ENCODE results near the gene ZNF554. TPM values are rescaled to one million over a fixed set of nuclear protein-coding genes. Genes with fewer than 3 reads are reported as not detected.

ZNF554 gene
- total RNA-seq, 2 donors from 2014 or later = 8.4 to 9.2 TPM

GRCh38 chr19:2797280-2797679 lies 22.4 kb upstream of the ZNF554 start:
- no peak for DNase-seq
- TF ChIP-seq, protein P1, sequence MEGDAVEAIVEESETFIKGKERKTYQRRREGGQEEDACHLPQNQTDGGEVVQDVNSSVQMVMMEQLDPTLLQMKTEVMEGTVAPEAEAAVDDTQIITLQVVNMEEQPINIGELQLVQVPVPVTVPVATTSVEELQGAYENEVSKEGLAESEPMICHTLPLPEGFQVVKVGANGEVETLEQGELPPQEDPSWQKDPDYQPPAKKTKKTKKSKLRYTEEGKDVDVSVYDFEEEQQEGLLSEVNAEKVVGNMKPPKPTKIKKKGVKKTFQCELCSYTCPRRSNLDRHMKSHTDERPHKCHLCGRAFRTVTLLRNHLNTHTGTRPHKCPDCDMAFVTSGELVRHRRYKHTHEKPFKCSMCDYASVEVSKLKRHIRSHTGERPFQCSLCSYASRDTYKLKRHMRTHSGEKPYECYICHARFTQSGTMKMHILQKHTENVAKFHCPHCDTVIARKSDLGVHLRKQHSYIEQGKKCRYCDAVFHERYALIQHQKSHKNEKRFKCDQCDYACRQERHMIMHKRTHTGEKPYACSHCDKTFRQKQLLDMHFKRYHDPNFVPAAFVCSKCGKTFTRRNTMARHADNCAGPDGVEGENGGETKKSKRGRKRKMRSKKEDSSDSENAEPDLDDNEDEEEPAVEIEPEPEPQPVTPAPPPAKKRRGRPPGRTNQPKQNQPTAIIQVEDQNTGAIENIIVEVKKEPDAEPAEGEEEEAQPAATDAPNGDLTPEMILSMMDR (conservative IDR thresholded peaks at IDR 0.05) = no peak
- H3K27ac Mint-ChIP-seq = no peak overlapping the region
- Histone ChIP-seq H3K27me3 (ENCODE audit: control insufficient read depth, insufficient read depth, low read length, poor library complexity, severe bottlenecking) (no peaks in the 10 kb centered on the region), H3K4me1 (ENCODE audit: control insufficient read depth, insufficient read depth, low read length) (peaks cover 2% of the 10 kb centered on the region), H3K9me3 (ENCODE audit: control insufficient read depth, low read length) (no peaks in the 10 kb centered on the region), H3K27ac (ENCODE audit: low read depth, low read length) (no peak overlapping the region), H3K4me3 (ENCODE audit: low read length) (no peak overlapping the region), H3K9ac (ENCODE audit: extremely low read depth, low read length, poor library complexity, severe bottlenecking) (no peak overlapping the region), H3K36me3 (ENCODE audit: control insufficient read depth, insufficient read depth, low read length) (peaks cover 76% of the 10 kb centered on the region)
- H3K9me3 Mint-ChIP-seq = no peaks in the 10 kb centered on the region
- H3K27me3 Mint-ChIP-seq (ENCODE audit: insufficient read depth) = no peaks in the 10 kb centered on the region
- no peaks in the 10 kb centered on the region for H3K4me1 Mint-ChIP-seq
- peaks cover 79% of the 10 kb centered on the region for H3K36me3 Mint-ChIP-seq (ENCODE audit: low read depth)
- 96 to 97% methylated on average over 15 of the region's 15 CpGs for WGBS, 2 experiments (ENCODE audit: insufficient coverage in 1 of 2, insufficient read length in 1 of 2)
- no peak overlapping the region for H3K4me3 Mint-ChIP-seq

DNA sequence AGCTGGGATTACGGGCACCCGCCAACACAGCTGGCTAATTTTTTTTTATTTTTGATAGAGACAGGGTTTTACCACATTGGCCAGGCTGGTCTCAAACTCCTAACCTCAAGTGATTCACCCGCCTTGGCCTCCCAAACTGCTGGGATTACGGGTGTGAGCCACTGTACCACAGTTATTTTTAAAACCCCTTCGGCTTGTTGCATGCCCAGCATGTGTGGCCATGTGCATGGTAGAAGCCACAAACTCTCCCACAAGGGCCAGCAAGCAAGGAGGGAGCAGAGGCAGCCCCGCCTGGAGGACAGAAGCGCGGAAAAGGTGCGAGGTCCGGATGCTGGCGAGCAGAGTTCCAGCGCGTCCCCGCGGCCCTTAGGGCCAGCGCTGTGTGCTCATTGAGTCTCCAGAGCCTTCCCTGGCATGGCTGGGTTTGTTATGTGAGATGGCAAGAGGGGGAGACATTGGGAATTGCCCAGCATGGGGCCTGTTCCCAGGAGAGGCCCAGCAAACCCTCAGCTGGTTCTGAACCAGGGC lies 21.4 kb upstream of the ZNF554 start:
- TF ChIP-seq, protein P1 (conservative IDR thresholded peaks at IDR 0.05) = no peak
- Histone ChIP-seq H3K27ac (ENCODE audit: low read depth, low read length) (no peak overlapping the region), H3K9ac (ENCODE audit: extremely low read depth, low read length, poor library complexity, severe bottlenecking) (no peak overlapping the region), H3K4me1 (ENCODE audit: control insufficient read depth, insufficient read depth, low read length) (peaks cover 2% of the 10 kb centered on the region), H3K9me3 (ENCODE audit: control insufficient read depth, low read length) (no peaks in the 10 kb centered on the region), H3K4me3 (ENCODE audit: low read length) (no peak overlapping the region), H3K36me3 (ENCODE audit: control insufficient read depth, insufficient read depth, low read length) (peaks cover 71% of the 10 kb centered on the region), H3K27me3 (ENCODE audit: control insufficient read depth, insufficient read depth, low read length, poor library complexity, severe bottlenecking) (no peaks in the 10 kb centered on the region)
- Mint-ChIP-seq H3K4me3 (no peak overlapping the region), H3K9me3 (no peaks in the 10 kb centered on the region), H3K27ac (no peak overlapping the region), H3K36me3 (ENCODE audit: low read depth) (peaks cover 81% of the 10 kb centered on the region), H3K4me1 (no peaks in the 10 kb centered on the region), H3K27me3 (ENCODE audit: insufficient read depth) (no peaks in the 10 kb centered on the region)
- no peak for DNase-seq
- WGBS, 2 experiments (ENCODE audit: insufficient coverage in 1 of 2, insufficient read length in 1 of 2) = 95 to 100% methylated on average over 14 to 16 of the region's 16 CpGs

DNA sequence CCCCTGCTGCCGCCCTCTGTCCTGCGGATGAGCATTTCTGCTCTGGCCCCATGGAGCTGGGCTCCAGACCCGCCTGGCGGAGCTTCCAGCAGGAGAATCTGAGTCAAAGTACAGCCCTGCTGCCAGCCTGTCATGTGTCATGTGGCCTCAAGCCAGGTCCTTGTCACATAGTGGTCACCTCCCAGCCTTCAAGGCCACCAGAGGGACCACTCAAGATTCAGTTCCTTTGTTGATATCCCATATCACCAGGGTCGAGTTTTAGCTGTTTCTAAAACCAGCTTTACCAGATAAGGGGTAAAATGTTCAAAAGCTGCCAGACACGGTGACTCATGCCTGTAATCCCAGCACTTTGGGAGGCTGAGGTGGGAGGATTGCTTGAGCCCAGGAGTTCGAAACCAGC lies 20.9 kb upstream of the ZNF554 start:
- no peaks in the 10 kb centered on the region for H3K4me1 Mint-ChIP-seq
- no peak overlapping the region for H3K4me3 ChIP-seq (ENCODE audit: low read length)
- H3K27me3 Mint-ChIP-seq (ENCODE audit: insufficient read depth) = no peaks in the 10 kb centered on the region
- peaks cover 71% of the 10 kb centered on the region for H3K36me3 ChIP-seq (ENCODE audit: control insufficient read depth, insufficient read depth, low read length)
- 82 to 96% methylated on average over 7 of the region's 7 CpGs for WGBS, 2 experiments (ENCODE audit: insufficient coverage in 1 of 2, insufficient read length in 1 of 2)
- no peaks in the 10 kb centered on the region for H3K27me3 ChIP-seq (ENCODE audit: control insufficient read depth, insufficient read depth, low read length, poor library complexity, severe bottlenecking)
- no peaks in the 10 kb centered on the region for H3K9me3 ChIP-seq (ENCODE audit: control insufficient read depth, low read length)
- no peak for DNase-seq
- H3K27ac Mint-ChIP-seq = no peak overlapping the region
- H3K9me3 Mint-ChIP-seq = no peaks in the 10 kb centered on the region
- no peak overlapping the region for H3K4me3 Mint-ChIP-seq
- TF ChIP-seq, protein P1 (conservative IDR thresholded peaks at IDR 0.05) = no peak
- H3K9ac ChIP-seq (ENCODE audit: extremely low read depth, low read length, poor library complexity, severe bottlenecking) = no peak overlapping the region
- no peak overlapping the region for H3K27ac ChIP-seq (ENCODE audit: low read depth, low read length)
- H3K36me3 Mint-ChIP-seq (ENCODE audit: low read depth) = peaks cover 79% of the 10 kb centered on the region
- H3K4me1 ChIP-seq (ENCODE audit: control insufficient read depth, insufficient read depth, low read length) = peaks cover 2% of the 10 kb centered on the region

Measured in endodermal cell (in vitro differentiated cells).